Breast epithelium (tissue), 3 donors: ENCODE measurements around the gene ADAD2.

Source experiments
- CTCF ChIP-seq, 3 donors: fragments of 450-650 bp; IDR thresholded peaks; one replicate each; pipeline ENCODE4 v1.5.1; 2016 to 2017; ENCODE audit warnings: antibody characterized with exemption in 3 of 3, mild to moderate bottlenecking in 3 of 3, moderate library complexity in 3 of 3
- POLR2A ChIP-seq: fragments of 450-650 bp; IDR thresholded peaks from one replicate; pipeline ENCODE4 v1.6.1; 2016; ENCODE audit warnings: antibody characterized with exemption, mild to moderate bottlenecking, moderate library complexity

DNA sequence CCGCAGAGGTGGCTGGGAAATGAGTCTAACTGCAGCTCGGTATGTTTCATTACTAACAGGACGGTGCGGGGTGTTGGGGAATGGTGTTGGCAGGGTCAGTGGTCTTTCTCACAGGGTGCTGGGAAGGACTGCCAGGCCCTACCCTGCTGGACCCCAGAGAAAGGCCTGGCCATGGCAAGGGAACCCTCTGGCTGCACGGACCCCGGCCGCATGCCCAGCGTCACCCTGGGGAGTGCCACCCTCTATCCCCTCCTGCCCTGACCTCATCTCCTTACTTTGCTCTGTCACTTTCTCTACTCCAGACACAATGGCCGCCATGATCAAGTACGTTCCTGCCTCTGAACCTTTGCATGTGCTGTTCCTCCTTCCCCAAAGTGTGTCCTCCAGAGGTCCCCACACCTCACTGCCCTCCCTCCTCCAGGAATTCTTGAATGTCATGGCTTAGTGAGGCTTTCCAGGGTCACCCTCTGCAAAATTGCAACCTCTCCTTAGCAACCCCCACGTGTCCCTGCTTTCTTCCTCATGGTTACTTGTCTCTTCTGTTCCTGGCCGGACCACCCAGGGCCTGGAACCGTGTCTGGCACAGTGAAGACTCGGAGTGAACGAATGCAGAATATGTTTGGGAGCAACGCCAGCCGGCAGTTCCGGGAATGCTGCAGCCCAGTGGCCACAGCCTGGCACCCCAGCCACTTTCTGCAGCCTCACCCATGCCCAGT, 15.2 kb downstream of the ADAD2 start:
- no peak for TF ChIP-seq CTCF (IDR thresholded peaks at IDR 0.05)
- TF ChIP-seq POLR2A = no peak
